ENCODE measurements around the gene ZC3H7B. TPM values are rescaled to one million over a fixed set of nuclear protein-coding genes. Genes with fewer than 3 reads are reported as not detected.
"Not testable (repeated sequence)": the region's sequence is repeated elsewhere in the genome, so short reads cannot be mapped to it uniquely, and the experiment has no call there.

The ZC3H7B gene
- total RNA-seq, 1 experiment from 2014 or later, result 18.1 TPM

GRCh38 chr22:41395531-41396240 lies 94.4 kb downstream of the ZC3H7B start:
- no peak overlapping the region for H3K9ac ChIP-seq (ENCODE audit: low read length)
- no peak overlapping the region for H3K4me2 ChIP-seq (ENCODE audit: low read depth, low read length, poor library complexity, severe bottlenecking)
- H3K27me3 ChIP-seq (ENCODE audit: low read length), result no peaks in the 10 kb centered on the region
- DNase-seq, result no peak
- no peaks in the 10 kb centered on the region for H3K4me1 ChIP-seq (ENCODE audit: low read length)
- no peak overlapping the region for H2AFZ ChIP-seq (ENCODE audit: low read length)
- no peak overlapping the region for H3K27ac ChIP-seq (ENCODE audit: low read length)
- H3K79me2 ChIP-seq (ENCODE audit: low read length), result no peaks in the 10 kb centered on the region
- no peak overlapping the region for H3K4me3 ChIP-seq (ENCODE audit: low read length)
- no peaks in the 10 kb centered on the region for H3K9me2 ChIP-seq (replicated peaks; ENCODE audit: insufficient read depth, low read length)
- no peaks in the 10 kb centered on the region; the same call in 1 of the 2 replicates for H3K36me3 ChIP-seq (ENCODE audit: insufficient read depth, low read length)
- H3K9me3 ChIP-seq (ENCODE audit: low read length), result no peaks in the 10 kb centered on the region
- no peaks in the 10 kb centered on the region for H4K20me1 ChIP-seq (ENCODE audit: insufficient read depth, low read depth, low read length)

GRCh38 chr22:41397143-41397811 lies 96.0 kb downstream of the ZC3H7B start:
- Histone ChIP-seq H3K4me3 (ENCODE audit: low read length) (no peak overlapping the region), H3K9ac (ENCODE audit: low read length) (no peak overlapping the region), H3K9me2 (replicated peaks; ENCODE audit: insufficient read depth, low read length) (no peaks in the 10 kb centered on the region), H3K27me3 (ENCODE audit: low read length) (no peaks in the 10 kb centered on the region), H3K9me3 (ENCODE audit: low read length) (no peaks in the 10 kb centered on the region), H4K20me1 (ENCODE audit: insufficient read depth, low read depth, low read length) (no peaks in the 10 kb centered on the region), H3K4me1 (ENCODE audit: low read length) (peaks cover 7% of the 10 kb centered on the region), H3K79me2 (ENCODE audit: low read length) (no peaks in the 10 kb centered on the region), H2AFZ (ENCODE audit: low read length) (no peak overlapping the region), H3K36me3 (ENCODE audit: insufficient read depth, low read length) (no peaks in the 10 kb centered on the region; the same call in 1 of the 2 replicates), H3K27ac (ENCODE audit: low read length) (no peak overlapping the region), H3K4me2 (ENCODE audit: low read depth, low read length, poor library complexity, severe bottlenecking) (no peak overlapping the region)
- no peak for DNase-seq

GRCh38 chr22:41398921-41399320 lies 97.6 kb downstream of the ZC3H7B start:
- Histone ChIP-seq H3K79me2 (ENCODE audit: low read length) (no peaks in the 10 kb centered on the region), H3K27ac (ENCODE audit: low read length) (no peak overlapping the region), H3K4me2 (ENCODE audit: low read depth, low read length, poor library complexity, severe bottlenecking) (no peak overlapping the region), H3K9me3 (ENCODE audit: low read length) (no peaks in the 10 kb centered on the region), H3K4me1 (ENCODE audit: low read length) (peaks cover 12% of the 10 kb centered on the region), H3K36me3 (ENCODE audit: insufficient read depth, low read length) (no peaks in the 10 kb centered on the region; the same call in 1 of the 2 replicates), H3K27me3 (ENCODE audit: low read length) (no peaks in the 10 kb centered on the region), H3K9ac (ENCODE audit: low read length) (no peak overlapping the region), H3K9me2 (replicated peaks; ENCODE audit: insufficient read depth, low read length) (no peaks in the 10 kb centered on the region), H2AFZ (ENCODE audit: low read length) (no peak overlapping the region), H4K20me1 (ENCODE audit: insufficient read depth, low read depth, low read length) (no peaks in the 10 kb centered on the region), H3K4me3 (ENCODE audit: low read length) (no peak overlapping the region)
- DNase-seq, result no peak

GRCh38 chr22:41401781-41402648 lies 100.7 kb downstream of the ZC3H7B start:
- Histone ChIP-seq H3K36me3 (ENCODE audit: insufficient read depth, low read length) (no peaks in the 10 kb centered on the region), H2AFZ (ENCODE audit: low read length) (no peak overlapping the region), H3K9me3 (ENCODE audit: low read length) (no peaks in the 10 kb centered on the region), H3K79me2 (ENCODE audit: low read length) (no peaks in the 10 kb centered on the region), H3K27me3 (ENCODE audit: low read length) (no peaks in the 10 kb centered on the region), H3K4me3 (ENCODE audit: low read length) (no peak overlapping the region), H3K4me1 (ENCODE audit: low read length) (peaks cover 17% of the 10 kb centered on the region), H3K4me2 (ENCODE audit: low read depth, low read length, poor library complexity, severe bottlenecking) (no peak overlapping the region), H4K20me1 (ENCODE audit: insufficient read depth, low read depth, low read length) (no peaks in the 10 kb centered on the region), H3K9ac (ENCODE audit: low read length) (no peak overlapping the region), H3K27ac (ENCODE audit: low read length) (no peak overlapping the region), H3K9me2 (replicated peaks; ENCODE audit: insufficient read depth, low read length) (no peaks in the 10 kb centered on the region)
- DNase-seq, result peak; percentile 57

- not testable (repeated sequence) for H3K36me3 ChIP-seq (ENCODE audit: insufficient read depth, low read length); H4K20me1 ChIP-seq (ENCODE audit: insufficient read depth, low read depth, low read length); H3K9me2 ChIP-seq (replicated peaks; ENCODE audit: insufficient read depth, low read length); H2AFZ ChIP-seq (ENCODE audit: low read length); H3K27me3 ChIP-seq (ENCODE audit: low read length); H3K79me2 ChIP-seq (ENCODE audit: low read length); H3K9me3 ChIP-seq (ENCODE audit: low read length); H3K9ac ChIP-seq (ENCODE audit: low read length); DNase-seq; H3K4me2 ChIP-seq (ENCODE audit: low read depth, low read length, poor library complexity, severe bottlenecking); H3K27ac ChIP-seq (ENCODE audit: low read length); H3K4me3 ChIP-seq (ENCODE audit: low read length)
- peaks cover 17% of the 10 kb centered on the region for H3K4me1 ChIP-seq (ENCODE audit: low read length)
Observed at GRCh38 chr22:41402851-41403250, 101.5 kb downstream of the ZC3H7B start.

GRCh38 chr22:41403532-41404318 lies 102.4 kb downstream of the ZC3H7B start:
- H3K9me3 ChIP-seq (ENCODE audit: low read length), result no peaks in the 10 kb centered on the region
- H2AFZ ChIP-seq (ENCODE audit: low read length), result no peak overlapping the region
- no peak overlapping the region for H3K9ac ChIP-seq (ENCODE audit: low read length)

GRCh38 chr22:41405588-41405987 lies 104.3 kb downstream of the ZC3H7B start:
- H3K9ac ChIP-seq (ENCODE audit: low read length), result no peak overlapping the region

More at GRCh38 chr22:41403532-41404318, 102.4 kb downstream of the ZC3H7B start:
- Histone ChIP-seq H3K4me2 (ENCODE audit: low read depth, low read length, poor library complexity, severe bottlenecking) (peak overlapping the region; percentile 30), H3K36me3 (ENCODE audit: insufficient read depth, low read length) (no peaks in the 10 kb centered on the region), H3K4me1 (ENCODE audit: low read length) (peaks cover 22% of the 10 kb centered on the region), H3K79me2 (ENCODE audit: low read length) (no peaks in the 10 kb centered on the region), H4K20me1 (ENCODE audit: insufficient read depth, low read depth, low read length) (no peaks in the 10 kb centered on the region), H3K4me3 (ENCODE audit: low read length) (no peak overlapping the region), H3K9me2 (replicated peaks; ENCODE audit: insufficient read depth, low read length) (no peaks in the 10 kb centered on the region), H3K27ac (ENCODE audit: low read length) (no peak overlapping the region), H3K27me3 (ENCODE audit: low read length) (no peaks in the 10 kb centered on the region)
- peak; percentile 94 for DNase-seq

More at GRCh38 chr22:41405588-41405987, 104.3 kb downstream of the ZC3H7B start:
- H3K27ac ChIP-seq (ENCODE audit: low read length), result no peak overlapping the region
- H3K36me3 ChIP-seq (ENCODE audit: insufficient read depth, low read length), result no peaks in the 10 kb centered on the region
- peaks cover 22% of the 10 kb centered on the region for H3K4me1 ChIP-seq (ENCODE audit: low read length)
- H2AFZ ChIP-seq (ENCODE audit: low read length), result no peak overlapping the region
- H3K4me2 ChIP-seq (ENCODE audit: low read depth, low read length, poor library complexity, severe bottlenecking), result no peak overlapping the region
- no peak overlapping the region for H3K4me3 ChIP-seq (ENCODE audit: low read length)
- no peaks in the 10 kb centered on the region for H3K27me3 ChIP-seq (ENCODE audit: low read length)
- H3K9me3 ChIP-seq (ENCODE audit: low read length), result no peaks in the 10 kb centered on the region
- no peaks in the 10 kb centered on the region for H3K79me2 ChIP-seq (ENCODE audit: low read length)
- H4K20me1 ChIP-seq (ENCODE audit: insufficient read depth, low read depth, low read length), result no peaks in the 10 kb centered on the region
- no peaks in the 10 kb centered on the region for H3K9me2 ChIP-seq (replicated peaks; ENCODE audit: insufficient read depth, low read length)
- DNase-seq, result no peak
